Type B pancreatic cell (in vitro differentiated cells): ENCODE data around the gene RAMAC. TPM values are rescaled to one million over a fixed set of nuclear protein-coding genes. Genes with fewer than 3 reads are reported as not detected.

Experiments used
- DNase-seq: peaks from one replicate; pipeline ENCODE4 v3.0.0; 2021; ENCODE audit warnings: mixed read lengths; ENCODE audit not compliant: unreplicated experiment; ENCODE audit errors: extremely low spot score
- H3K27ac Mint-ChIP-seq: 2 replicates; pipeline ENCODE4 v1.8.0; 2021; ENCODE audit warnings: mild to moderate bottlenecking, mixed read lengths
- H3K27me3 Mint-ChIP-seq: 2 replicates; pipeline ENCODE4 v1.8.0; 2021; ENCODE audit warnings: mixed read lengths
- H3K36me3 Mint-ChIP-seq: 2 replicates; pipeline ENCODE4 v1.8.0; 2021; ENCODE audit warnings: mixed read lengths
- H3K4me1 Mint-ChIP-seq: one replicate; pipeline ENCODE4 v1.8.0; 2021; ENCODE audit warnings: mixed read lengths; ENCODE audit not compliant: unreplicated experiment
- H3K4me3 Mint-ChIP-seq: 2 replicates; pipeline ENCODE4 v1.8.0; 2021; ENCODE audit warnings: mild to moderate bottlenecking, mixed read lengths
- H3K9me3 Mint-ChIP-seq: 2 replicates; pipeline ENCODE4 v1.8.0; 2021; ENCODE audit warnings: mixed read lengths
- CTCF ChIP-seq: fragments of 200-600 bp; sonication (generic); conservative IDR thresholded peaks from 2 replicates; pipeline ENCODE4 v1.5.0; 2021; ENCODE audit warnings: antibody characterized with exemption, mild to moderate bottlenecking
- total RNA-seq: library from RNA; stranded (reverse); gene quantifications from 2 replicates; pipeline ENCODE4 v1.2.1, GENCODE V29; 2021; ENCODE audit warnings: low replicate concordance

The RAMAC gene
- total RNA-seq, 1 donor from 2014 or later, result 31.1 TPM

- Mint-ChIP-seq H3K27ac (no peak overlapping the region), H3K9me3 (no peaks in the 10 kb centered on the region), H3K4me3 (no peak overlapping the region), H3K4me1 (no peaks in the 10 kb centered on the region), H3K36me3 (no peaks in the 10 kb centered on the region), H3K27me3 (no peaks in the 10 kb centered on the region)
- TF ChIP-seq CTCF, result no peak
- no peak for DNase-seq
Observed at GRCh38 chr15:82960766-82961165, 25.2 kb upstream of the RAMAC start.

GRCh38 chr15:82963471-82964341 is 22.3 kb upstream of the RAMAC start:
- Mint-ChIP-seq H3K27ac (no peak overlapping the region), H3K36me3 (no peaks in the 10 kb centered on the region), H3K9me3 (no peaks in the 10 kb centered on the region), H3K27me3 (no peaks in the 10 kb centered on the region), H3K4me3 (no peak overlapping the region), H3K4me1 (no peaks in the 10 kb centered on the region)
- DNase-seq, result no peak
- TF ChIP-seq CTCF, result no peak

GRCh38 chr15:82964890-82965289 is 21.1 kb upstream of the RAMAC start:
- no peak for DNase-seq
- Mint-ChIP-seq H3K36me3 (no peaks in the 10 kb centered on the region), H3K27ac (no peak overlapping the region), H3K27me3 (no peaks in the 10 kb centered on the region), H3K9me3 (no peaks in the 10 kb centered on the region), H3K4me3 (no peak overlapping the region), H3K4me1 (no peaks in the 10 kb centered on the region)
- no peak for TF ChIP-seq CTCF

- no peak overlapping the region for H3K4me3 Mint-ChIP-seq
- H3K27me3 Mint-ChIP-seq, result no peaks in the 10 kb centered on the region
- no peak for TF ChIP-seq CTCF
- H3K27ac Mint-ChIP-seq, result no peak overlapping the region
- DNase-seq, result no peak
- no peaks in the 10 kb centered on the region for H3K36me3 Mint-ChIP-seq
- H3K9me3 Mint-ChIP-seq, result no peaks in the 10 kb centered on the region
- no peaks in the 10 kb centered on the region for H3K4me1 Mint-ChIP-seq
Observed at GRCh38 chr15:82966671-82967071, 19.3 kb upstream of the RAMAC start.

DNA sequence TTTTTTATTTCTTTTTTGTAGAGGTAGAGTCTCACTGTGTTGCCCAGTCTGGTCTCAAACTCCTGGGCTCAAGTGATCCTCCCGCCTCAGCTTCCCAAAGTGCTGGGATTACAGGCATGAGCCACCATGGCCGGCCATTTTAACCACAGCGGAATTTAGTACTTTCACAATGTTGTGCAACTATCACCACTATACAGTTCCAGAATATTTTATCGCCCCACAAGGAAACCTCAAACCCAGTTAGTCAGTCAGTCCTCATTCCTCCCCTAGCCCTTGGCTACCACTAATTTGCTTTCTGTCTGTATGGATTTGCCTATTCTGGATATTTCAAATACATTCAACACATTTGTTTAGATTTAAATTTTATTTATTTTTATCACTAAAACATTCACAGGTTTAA is 17.9 kb upstream of the RAMAC start:
- Mint-ChIP-seq H3K27me3 (no peaks in the 10 kb centered on the region), H3K27ac (no peak overlapping the region), H3K4me3 (no peak overlapping the region), H3K36me3 (no peaks in the 10 kb centered on the region), H3K4me1 (no peaks in the 10 kb centered on the region), H3K9me3 (no peaks in the 10 kb centered on the region)
- no peak for DNase-seq
- no peak for TF ChIP-seq CTCF
